Body of pancreas (tissue), 4 donors: Measurements from ENCODE around the gene HIP1. TPM values are rescaled to one million over a fixed set of nuclear protein-coding genes. Genes with fewer than 3 reads are reported as not detected.

ENCODE experiments used
- ATAC-seq: fragments of 150-250 bp; one replicate; pipeline ENCODE4 v1.9.1; 2016
- DNase-seq, 4 donors: peaks; one replicate each; pipeline ENCODE4 v3.0.0-alpha.2; 2019
- H3K27ac ChIP-seq, 4 donors: fragments of 200-600 bp; sonication (generic); 1 replicate in 3 of 4; 2 replicates in 1 of 4; pipeline versions ENCODE4 v1.5.1 to v1.6.1; 2016 to 2019; ENCODE audit warnings: mild to moderate bottlenecking in 1 of 4, mixed read lengths in 1 of 4, moderate library complexity in 1 of 4
- H3K27me3 ChIP-seq, 2 donors: fragments of 200-600 bp; sonication (generic); one replicate each; pipeline ENCODE4 v1.6.0; 2016; ENCODE audit warnings: mild to moderate bottlenecking in 1 of 2
- H3K36me3 ChIP-seq, 2 donors: fragments of 200-600 bp; sonication (generic); replicated peaks in 1 of 2; 2 replicates each; pipeline ENCODE4 v1.5.1; 2016; ENCODE audit warnings: low read depth in 2 of 2; ENCODE audit not compliant: insufficient read depth in 1 of 2
- H3K4me1 ChIP-seq: fragments of 200-600 bp; sonication (generic); one replicate; pipeline ENCODE4 v1.6.0; 2016
- H3K4me3 ChIP-seq, 2 donors: fragments of 200-600 bp; sonication (generic); 1 replicate in 1 of 2; 2 replicates in 1 of 2; pipeline ENCODE4 v1.5.1; 2016 to 2019
- H3K9me3 ChIP-seq, 3 donors: fragments of 200-600 bp; sonication (generic); 1 replicate in 2 of 3; 2 replicates in 1 of 3; pipeline ENCODE4 v1.5.1; 2016
- POLR2A ChIP-seq, 3 donors: fragments of 450-650 bp; IDR thresholded peaks; one replicate each; pipeline ENCODE4 v1.6.1; 2016; ENCODE audit warnings: antibody characterized with exemption in 3 of 3, mild to moderate bottlenecking in 2 of 3
- WGBS, 2 donors: methylation state at CpG; one replicate each; pipeline ENCODE4 v1.1.5; 2017; 5-methylcytosine and 5-hydroxymethylcytosine counted together
- intact Hi-C: fragments of 100-400 bp; cut with DNase I; formaldehyde crosslinking; loops from one replicate; pipeline ENCODE4 v1.15.1; 2023
- total RNA-seq, 2 donors: library from RNA; depleted of rRNA; stranded (reverse); fragments of >200 nt; gene quantifications; one replicate each; pipeline ENCODE4 v1.1.0, GENCODE V29; 2016
- TF ChIP-seq, protein P1 (sequence below), 7 experiments: fragments of 450-650 bp in 4 of 7; fragments of 200-600 bp in 3 of 7; sonication (generic) in 3 of 7; IDR thresholded peaks; one replicate each; pipeline ENCODE4 v1.5.1; 2016 to 2019; ENCODE audit warnings: antibody characterized with exemption in 7 of 7

Gene HIP1
- total RNA-seq, 2 donors from 2014 or later, result 8.3 to 14.5 TPM

DNA sequence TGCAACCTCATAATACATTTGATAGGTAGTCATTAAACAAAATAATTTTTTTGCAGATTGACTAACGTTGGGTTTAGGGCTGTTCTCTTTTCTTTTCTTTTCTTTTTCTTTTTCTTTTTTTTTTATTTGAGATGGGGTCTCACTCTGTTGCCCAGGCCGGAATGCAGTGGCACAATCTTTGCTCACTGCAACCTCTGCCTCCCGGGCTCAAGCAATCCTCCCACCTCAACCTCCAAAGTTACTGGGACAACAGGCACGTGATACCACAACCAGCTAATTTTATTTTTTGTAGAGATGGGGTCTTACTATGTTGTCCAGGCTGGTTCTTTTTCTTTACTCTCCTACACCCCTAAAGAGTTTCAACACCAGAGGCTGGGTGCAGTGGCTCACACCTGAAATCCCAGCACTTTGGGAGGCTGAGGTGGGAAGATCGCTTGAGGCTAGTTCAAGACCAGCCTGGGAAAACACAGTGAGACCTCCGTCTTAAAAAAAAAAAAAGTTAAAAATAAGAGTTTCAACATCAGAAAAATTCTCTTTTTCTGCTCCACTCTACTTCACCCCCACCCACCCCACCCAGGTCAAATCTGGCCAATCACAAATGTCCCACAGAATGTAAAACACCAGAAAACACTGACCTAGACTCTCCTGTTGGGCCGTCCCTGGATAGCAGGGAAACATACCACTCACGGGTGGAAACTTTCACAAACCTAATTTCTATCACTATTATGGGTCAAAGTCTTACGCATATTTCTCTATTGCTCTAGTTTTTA lies 3.0 kb downstream of the HIP1 start:
- no peaks in the 10 kb centered on the region for H3K36me3 ChIP-seq
- no peak overlapping the region for H3K4me3 ChIP-seq
- WGBS, 2 donors, result 82 to 89% methylated on average over 9 of the region's 9 CpGs
- TF ChIP-seq, protein P1, sequence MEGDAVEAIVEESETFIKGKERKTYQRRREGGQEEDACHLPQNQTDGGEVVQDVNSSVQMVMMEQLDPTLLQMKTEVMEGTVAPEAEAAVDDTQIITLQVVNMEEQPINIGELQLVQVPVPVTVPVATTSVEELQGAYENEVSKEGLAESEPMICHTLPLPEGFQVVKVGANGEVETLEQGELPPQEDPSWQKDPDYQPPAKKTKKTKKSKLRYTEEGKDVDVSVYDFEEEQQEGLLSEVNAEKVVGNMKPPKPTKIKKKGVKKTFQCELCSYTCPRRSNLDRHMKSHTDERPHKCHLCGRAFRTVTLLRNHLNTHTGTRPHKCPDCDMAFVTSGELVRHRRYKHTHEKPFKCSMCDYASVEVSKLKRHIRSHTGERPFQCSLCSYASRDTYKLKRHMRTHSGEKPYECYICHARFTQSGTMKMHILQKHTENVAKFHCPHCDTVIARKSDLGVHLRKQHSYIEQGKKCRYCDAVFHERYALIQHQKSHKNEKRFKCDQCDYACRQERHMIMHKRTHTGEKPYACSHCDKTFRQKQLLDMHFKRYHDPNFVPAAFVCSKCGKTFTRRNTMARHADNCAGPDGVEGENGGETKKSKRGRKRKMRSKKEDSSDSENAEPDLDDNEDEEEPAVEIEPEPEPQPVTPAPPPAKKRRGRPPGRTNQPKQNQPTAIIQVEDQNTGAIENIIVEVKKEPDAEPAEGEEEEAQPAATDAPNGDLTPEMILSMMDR (IDR thresholded peaks at IDR 0.05), result no peak
- no peak for TF ChIP-seq POLR2A (IDR thresholded peaks at IDR 0.05)
- H3K27me3 ChIP-seq, result no peaks in the 10 kb centered on the region
- H3K9me3 ChIP-seq, result no peaks in the 10 kb centered on the region
- ATAC-seq (no peak), DNase-seq (no peak)
- no peak overlapping the region for H3K27ac ChIP-seq
- intact Hi-C loops, result no loop called here
- H3K4me1 ChIP-seq, result peaks cover 12% of the 10 kb centered on the region

DNA sequence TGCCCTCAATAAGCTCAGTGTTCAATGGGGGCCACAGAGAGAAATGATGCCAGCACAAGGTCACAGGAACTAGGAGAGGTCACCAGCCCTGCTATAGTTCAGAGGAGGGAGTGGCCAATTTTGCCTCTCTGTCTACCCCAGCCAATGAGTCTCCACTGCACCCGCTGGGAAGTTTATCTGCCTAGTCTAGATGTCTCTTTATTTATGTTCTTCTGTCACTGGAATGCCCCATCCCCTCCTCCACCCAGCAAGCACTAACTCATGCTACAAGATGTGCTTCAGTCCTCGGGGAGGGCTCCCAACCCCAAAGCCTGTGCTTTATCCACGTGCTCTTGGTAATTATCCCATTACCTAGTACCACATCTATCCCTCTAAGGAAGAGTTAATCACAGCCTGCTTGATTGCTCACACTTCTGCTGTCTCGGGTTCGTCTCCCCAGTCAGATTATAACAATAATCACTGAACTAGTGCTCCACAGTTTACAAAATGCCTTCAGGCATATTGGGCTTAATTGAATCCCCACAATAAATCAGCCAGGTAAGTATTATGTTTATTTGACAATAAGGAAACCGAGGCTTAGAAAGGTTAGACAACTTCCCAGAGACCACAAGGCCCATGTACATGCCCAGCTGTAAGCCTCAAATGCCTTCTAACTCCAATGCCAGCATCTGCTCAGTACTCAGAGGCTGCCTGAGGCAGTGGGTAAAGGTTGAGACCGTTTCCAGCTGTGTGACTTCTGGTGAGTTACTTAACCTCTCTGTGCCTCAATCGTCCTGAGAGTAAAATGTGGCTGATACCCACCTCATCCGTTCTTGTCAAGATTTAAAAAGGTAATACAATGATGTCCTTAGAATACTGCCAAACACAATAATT lies 3.9 kb downstream of the HIP1 start:
- Histone ChIP-seq H3K36me3 (no peaks in the 10 kb centered on the region), H3K9me3 (no peaks in the 10 kb centered on the region), H3K4me1 (peaks cover 12% of the 10 kb centered on the region), H3K27ac (no peak overlapping the region), H3K27me3 (no peaks in the 10 kb centered on the region), H3K4me3 (no peak overlapping the region)
- intact Hi-C loops, result no loop called here
- 74 to 77% methylated on average over 9 of the region's 9 CpGs for WGBS, 2 donors
- TF ChIP-seq, protein P1 (IDR thresholded peaks at IDR 0.05), result no peak
- no peak for TF ChIP-seq POLR2A (IDR thresholded peaks at IDR 0.05)
- no peak for DNase-seq
- no peak for ATAC-seq

DNA sequence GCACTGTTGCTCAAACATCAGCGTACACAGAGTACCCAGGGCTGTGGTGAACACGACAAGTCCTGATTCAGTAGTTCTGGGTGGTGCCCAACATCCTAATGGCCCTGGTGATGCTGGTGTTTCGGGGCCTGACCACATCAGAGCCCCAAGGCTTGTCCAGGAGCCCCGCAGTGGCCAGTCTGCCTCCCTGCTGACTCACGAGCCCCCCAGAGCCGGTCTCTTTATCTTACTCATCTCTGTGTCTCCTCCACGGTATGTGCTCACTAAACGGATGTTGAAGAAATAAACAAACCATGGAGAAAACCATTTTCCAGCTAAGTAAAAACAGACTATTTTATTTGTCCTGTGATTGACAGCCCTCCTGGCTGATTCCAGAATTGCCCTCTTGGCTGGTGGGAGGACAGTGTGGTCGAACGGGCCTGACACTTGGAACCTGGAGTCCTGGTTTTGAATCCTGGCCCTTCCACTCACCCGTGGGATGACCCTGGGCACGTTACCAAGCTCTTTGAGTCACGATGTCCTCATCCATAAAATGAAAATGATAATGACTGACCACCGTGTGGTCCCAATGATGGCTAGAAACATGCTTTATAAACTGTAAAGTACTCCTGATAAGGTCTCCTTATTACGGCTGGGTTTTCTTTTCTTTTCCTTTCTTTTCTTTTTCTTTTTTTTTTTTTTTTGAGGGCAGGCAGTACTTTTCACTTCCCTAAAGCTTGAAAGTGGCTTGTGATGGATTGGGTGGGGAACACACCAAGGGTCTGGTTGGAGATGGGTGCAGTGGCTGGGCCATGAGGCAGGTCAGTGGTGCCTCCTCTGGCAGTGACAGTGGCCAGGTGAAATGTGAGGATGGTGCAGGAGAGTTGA lies 5.7 kb downstream of the HIP1 start:
- no peaks in the 10 kb centered on the region for H3K27me3 ChIP-seq
- no peak overlapping the region for H3K4me3 ChIP-seq
- H3K9me3 ChIP-seq, result no peaks in the 10 kb centered on the region
- 74 to 75% methylated on average over 14 to 15 of the region's 15 CpGs for WGBS, 2 donors
- intact Hi-C loops, result no loop called here
- DNase-seq, result no peak
- ATAC-seq, result no peak
- peaks cover 8% of the 10 kb centered on the region for H3K4me1 ChIP-seq
- TF ChIP-seq POLR2A (IDR thresholded peaks at IDR 0.05), result no peak
- TF ChIP-seq, protein P1 (IDR thresholded peaks at IDR 0.05), result no peak
- H3K27ac ChIP-seq, result no peak overlapping the region
- no peaks in the 10 kb centered on the region for H3K36me3 ChIP-seq

DNA sequence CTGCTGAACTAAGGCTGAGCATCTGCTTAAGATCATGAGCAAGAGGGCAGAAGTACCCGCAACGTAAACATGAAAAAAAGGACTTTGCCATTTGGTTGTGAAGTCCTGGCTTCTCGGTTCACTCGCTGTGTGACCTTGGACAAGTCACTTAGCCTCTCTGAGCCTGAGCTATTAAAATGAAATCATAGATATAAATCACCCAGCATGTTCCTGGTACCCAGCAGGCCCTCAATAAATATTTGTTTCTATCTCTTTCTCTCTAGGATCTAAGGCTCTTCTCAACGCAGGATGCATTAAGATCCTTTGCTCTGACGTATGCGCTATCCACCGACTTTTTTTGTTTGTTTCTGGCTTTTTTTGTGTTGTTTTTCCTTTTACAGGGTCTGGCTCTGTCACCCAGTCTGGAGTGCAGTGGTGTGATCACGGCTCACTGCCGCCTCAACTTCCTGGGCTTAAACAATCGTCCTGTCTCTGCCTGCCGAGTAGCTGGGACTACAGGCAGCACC lies 6.7 kb downstream of the HIP1 start:
- H3K4me1 ChIP-seq, result peaks cover 5% of the 10 kb centered on the region
- no peaks in the 10 kb centered on the region for H3K27me3 ChIP-seq
- DNase-seq (no peak), ATAC-seq (no peak)
- no peak overlapping the region for H3K4me3 ChIP-seq
- 78 to 88% methylated on average over 12 of the region's 12 CpGs for WGBS, 2 donors
- H3K9me3 ChIP-seq, result no peaks in the 10 kb centered on the region
- TF ChIP-seq, protein P1 (IDR thresholded peaks at IDR 0.05), result no peak
- no peak overlapping the region for H3K27ac ChIP-seq
- intact Hi-C loops, result no loop called here
- no peaks in the 10 kb centered on the region for H3K36me3 ChIP-seq
